Stimulated activated CD4-positive, alpha-beta T cell treated with anti-CD3 and anti-CD28 coated beads, Interleukin-15, amount 100 ng/mL, for 48 hours (primary cell): ENCODE results near the gene DTHD1.
A peak's percentile ranks its signal among the peaks of the same experiment; 100 is the strongest.

Source experiments
- DNase-seq, 2 donors: peaks; one replicate each; pipeline ENCODE4 v3.0.0-alpha.2; 2020; ENCODE audit warnings: low read depth in 2 of 2

The DTHD1 gene

GRCh38 chr4:36313703-36314102 is 32.3 kb downstream of the DTHD1 start:
- DNase-seq, result no peak

GRCh38 chr4:36316607-36317006 is 35.2 kb downstream of the DTHD1 start:
- no peak for DNase-seq

- DNase-seq, result no peak
Observed at GRCh38 chr4:36317721-36318120, 36.3 kb downstream of the DTHD1 start.

- DNase-seq, result no peak
Observed at GRCh38 chr4:36320117-36320896, 38.9 kb downstream of the DTHD1 start.

- no peak for DNase-seq
Observed at GRCh38 chr4:36321176-36321575, 39.8 kb downstream of the DTHD1 start.

GRCh38 chr4:36322921-36323354 is 41.5 kb downstream of the DTHD1 start:
- DNase-seq, result peak in 1 of 2 donors; percentile 28

- no peak for DNase-seq
Observed at GRCh38 chr4:36323816-36324419, 42.5 kb downstream of the DTHD1 start.

GRCh38 chr4:36324808-36325207 is 43.4 kb downstream of the DTHD1 start:
- no peak for DNase-seq

- DNase-seq, result no peak
Observed at GRCh38 chr4:36325499-36325898, 44.1 kb downstream of the DTHD1 start.

GRCh38 chr4:36325926-36326325 is 44.5 kb downstream of the DTHD1 start:
- DNase-seq, result no peak

GRCh38 chr4:36326476-36327029 is 45.1 kb downstream of the DTHD1 start:
- DNase-seq, result no peak

GRCh38 chr4:36327400-36327799 is 46.0 kb downstream of the DTHD1 start:
- no peak for DNase-seq

- DNase-seq, result no peak
Observed at GRCh38 chr4:36328130-36328529, 46.7 kb downstream of the DTHD1 start.

GRCh38 chr4:36329228-36329627 is 47.8 kb downstream of the DTHD1 start:
- no peak for DNase-seq

- DNase-seq, result no peak
Observed at GRCh38 chr4:36330796-36331195, 49.4 kb downstream of the DTHD1 start.

GRCh38 chr4:36332023-36332781 is 50.8 kb downstream of the DTHD1 start:
- no peak for DNase-seq

GRCh38 chr4:36332782-36333131 is 51.3 kb downstream of the DTHD1 start:
- no peak for DNase-seq

- DNase-seq, result no peak
Observed at GRCh38 chr4:36333303-36333877, 52.0 kb downstream of the DTHD1 start.

GRCh38 chr4:36337665-36338185 is 56.3 kb downstream of the DTHD1 start:
- DNase-seq, result no peak

- DNase-seq, result no peak
Observed at GRCh38 chr4:36338973-36339372, 57.6 kb downstream of the DTHD1 start.

- DNase-seq, result no peak
Observed at GRCh38 chr4:36341936-36342335, 60.5 kb downstream of the DTHD1 start.
